ENCODE measurements around the gene MATR3. TPM values are rescaled to one million over a fixed set of nuclear protein-coding genes. Genes with fewer than 3 reads are reported as not detected.

MATR3 gene
- total and polyA plus RNA-seq, 4 donors, result 433 to 752 (median 561) TPM

DNA sequence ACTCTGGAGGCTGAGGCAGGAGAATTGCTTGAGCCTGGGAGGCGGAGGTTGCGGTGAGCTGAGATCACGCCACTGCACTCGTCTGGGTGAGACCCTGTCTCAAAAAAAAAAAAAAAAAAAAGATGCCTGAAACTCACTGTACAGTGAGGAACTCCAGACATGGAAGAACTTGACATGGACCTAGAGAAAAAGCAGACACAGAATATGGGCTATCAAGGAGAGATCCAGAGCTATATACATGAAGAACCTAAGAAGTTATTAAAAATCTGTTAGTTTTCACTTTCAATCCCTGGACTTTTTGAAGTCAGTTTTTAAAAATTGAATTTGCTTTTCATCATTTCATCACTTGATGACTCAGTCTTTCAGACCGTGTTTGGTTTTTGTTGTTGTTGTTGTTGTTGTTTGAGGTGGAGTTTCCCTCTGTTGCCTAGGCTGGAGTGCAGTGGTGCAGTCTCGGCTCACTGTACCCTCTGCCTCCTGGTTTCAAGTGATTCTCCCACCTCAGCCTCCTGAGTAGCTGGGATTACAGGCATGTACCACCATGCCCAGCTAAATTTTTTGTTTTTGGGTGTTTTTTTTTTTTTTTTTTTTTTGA lies 68.4 kb downstream of the MATR3 start:
- H3K27me3 ChIP-seq (ENCODE audit: control insufficient read depth, insufficient read depth, low read length), result no peaks in the 10 kb centered on the region
- no peaks in the 10 kb centered on the region for H3K9me3 ChIP-seq (ENCODE audit: control insufficient read depth, insufficient read depth, low read length)
- H3K27ac ChIP-seq (ENCODE audit: low read depth, low read length), result no peak overlapping the region
- no peaks in the 10 kb centered on the region for H3K4me1 ChIP-seq (ENCODE audit: control insufficient read depth, insufficient read depth, low read length)
- H3K36me3 ChIP-seq (ENCODE audit: control insufficient read depth, insufficient read depth, low read length), result peaks cover 33% of the 10 kb centered on the region
- no CpG with 5 or more reads among the region's 6 CpGs for WGBS (ENCODE audit: insufficient coverage)
- no peak overlapping the region for H3K4me3 ChIP-seq (ENCODE audit: low read depth, low read length)
- no peak for DNase-seq (ENCODE audit: low read depth in 4 of 6, low spot score in 6 of 6)

DNA sequence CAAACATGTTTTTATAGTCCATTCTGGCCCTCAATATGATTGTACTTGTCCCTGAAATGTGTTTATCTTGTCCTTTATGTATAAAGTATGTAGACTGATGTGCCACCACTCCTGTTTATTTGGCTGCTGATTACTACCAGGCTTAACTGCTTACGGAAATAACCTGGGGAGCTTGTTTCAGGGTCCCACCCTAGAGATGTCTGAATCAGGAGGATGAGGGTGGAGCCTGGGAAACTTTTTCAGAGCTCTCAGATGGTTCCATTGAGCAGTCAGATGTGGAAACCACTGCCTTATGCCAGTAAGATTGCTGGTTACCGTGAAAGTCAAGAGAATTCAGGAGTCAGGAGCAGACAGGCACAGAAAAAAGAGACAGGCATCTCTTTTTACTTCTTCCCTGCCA lies 70.4 kb downstream of the MATR3 start:
- 100% methylated on average over 1 of the region's 2 CpGs for WGBS (ENCODE audit: insufficient coverage)
- Histone ChIP-seq H3K4me1 (ENCODE audit: control insufficient read depth, insufficient read depth, low read length) (no peaks in the 10 kb centered on the region), H3K27me3 (ENCODE audit: control insufficient read depth, insufficient read depth, low read length) (no peaks in the 10 kb centered on the region), H3K36me3 (ENCODE audit: control insufficient read depth, insufficient read depth, low read length) (peaks cover 38% of the 10 kb centered on the region), H3K9me3 (ENCODE audit: control insufficient read depth, insufficient read depth, low read length) (no peaks in the 10 kb centered on the region), H3K4me3 (ENCODE audit: low read depth, low read length) (no peak overlapping the region), H3K27ac (ENCODE audit: low read depth, low read length) (no peak overlapping the region)
- no peak for DNase-seq (ENCODE audit: low read depth in 4 of 6, low spot score in 6 of 6)

GRCh38 chr5:139364466-139364865 lies 70.9 kb downstream of the MATR3 start:
- Histone ChIP-seq H3K27me3 (ENCODE audit: control insufficient read depth, insufficient read depth, low read length) (no peaks in the 10 kb centered on the region), H3K27ac (ENCODE audit: low read depth, low read length) (no peak overlapping the region), H3K9me3 (ENCODE audit: control insufficient read depth, insufficient read depth, low read length) (no peaks in the 10 kb centered on the region), H3K36me3 (ENCODE audit: control insufficient read depth, insufficient read depth, low read length) (peaks cover 35% of the 10 kb centered on the region), H3K4me3 (ENCODE audit: low read depth, low read length) (no peak overlapping the region), H3K4me1 (ENCODE audit: control insufficient read depth, insufficient read depth, low read length) (no peaks in the 10 kb centered on the region)
- no CpG with 5 or more reads among the region's 2 CpGs for WGBS (ENCODE audit: insufficient coverage)
- DNase-seq (ENCODE audit: low read depth in 4 of 6, low spot score in 6 of 6), result no peak

DNA sequence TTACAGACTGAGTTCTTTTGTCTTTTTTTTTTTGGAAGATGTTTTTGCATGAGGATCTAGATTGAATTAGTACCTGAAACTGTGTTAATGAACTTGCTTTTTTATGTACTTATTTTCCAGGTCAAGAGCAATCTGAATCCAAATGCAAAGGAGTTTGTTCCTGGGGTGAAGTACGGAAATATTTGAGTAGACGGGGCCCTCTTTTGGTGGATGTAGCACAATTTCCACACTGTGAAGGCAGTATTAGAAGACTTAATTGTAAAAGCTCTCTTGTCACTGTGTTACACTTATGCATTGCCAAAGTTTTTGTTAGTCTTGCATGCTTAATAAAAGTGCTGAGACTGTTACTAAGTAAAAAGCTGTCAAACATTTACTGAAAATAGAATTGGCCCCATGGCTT lies 75.1 kb downstream of the MATR3 start:
- H3K27ac ChIP-seq (ENCODE audit: low read depth, low read length), result no peak overlapping the region
- H3K9me3 ChIP-seq (ENCODE audit: control insufficient read depth, insufficient read depth, low read length), result no peaks in the 10 kb centered on the region
- H3K4me3 ChIP-seq (ENCODE audit: low read depth, low read length), result no peak overlapping the region
- WGBS (ENCODE audit: insufficient coverage), result 69% methylated on average over 2 of the region's 2 CpGs
- no peaks in the 10 kb centered on the region for H3K27me3 ChIP-seq (ENCODE audit: control insufficient read depth, insufficient read depth, low read length)
- peaks cover 48% of the 10 kb centered on the region for H3K36me3 ChIP-seq (ENCODE audit: control insufficient read depth, insufficient read depth, low read length)
- DNase-seq (ENCODE audit: low read depth in 4 of 6, low spot score in 6 of 6), result peak in 1 of 6 donors; percentile 43
- H3K4me1 ChIP-seq (ENCODE audit: control insufficient read depth, insufficient read depth, low read length), result peaks cover 1% of the 10 kb centered on the region

DNA sequence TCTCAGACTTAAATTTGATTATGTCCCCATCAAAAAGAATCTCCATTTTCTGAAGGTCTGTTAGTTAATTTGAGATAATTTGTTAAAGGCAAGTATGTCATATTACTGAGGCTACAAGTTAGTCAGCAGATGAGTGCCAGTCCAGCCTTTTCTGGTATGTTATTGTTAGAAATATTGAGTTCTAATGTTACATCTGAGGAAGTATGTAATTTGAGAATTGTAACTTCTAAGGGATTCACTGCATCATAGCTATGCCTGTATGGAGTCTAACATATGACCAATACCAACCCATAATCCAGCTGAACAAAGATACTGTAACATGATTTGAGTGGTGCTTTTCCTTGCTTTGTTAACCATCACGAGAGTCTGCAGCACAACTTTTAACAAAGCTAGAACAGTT lies 75.6 kb downstream of the MATR3 start:
- H3K9me3 ChIP-seq (ENCODE audit: control insufficient read depth, insufficient read depth, low read length), result no peaks in the 10 kb centered on the region
- no CpG with 5 or more reads among the region's 1 CpG for WGBS (ENCODE audit: insufficient coverage)
- peaks cover 51% of the 10 kb centered on the region for H3K36me3 ChIP-seq (ENCODE audit: control insufficient read depth, insufficient read depth, low read length)
- no peak for DNase-seq (ENCODE audit: low read depth in 4 of 6, low spot score in 6 of 6)
- H3K27me3 ChIP-seq (ENCODE audit: control insufficient read depth, insufficient read depth, low read length), result no peaks in the 10 kb centered on the region
- H3K27ac ChIP-seq (ENCODE audit: low read depth, low read length), result no peak overlapping the region
- no peak overlapping the region for H3K4me3 ChIP-seq (ENCODE audit: low read depth, low read length)
- H3K4me1 ChIP-seq (ENCODE audit: control insufficient read depth, insufficient read depth, low read length), result peaks cover 4% of the 10 kb centered on the region

DNA sequence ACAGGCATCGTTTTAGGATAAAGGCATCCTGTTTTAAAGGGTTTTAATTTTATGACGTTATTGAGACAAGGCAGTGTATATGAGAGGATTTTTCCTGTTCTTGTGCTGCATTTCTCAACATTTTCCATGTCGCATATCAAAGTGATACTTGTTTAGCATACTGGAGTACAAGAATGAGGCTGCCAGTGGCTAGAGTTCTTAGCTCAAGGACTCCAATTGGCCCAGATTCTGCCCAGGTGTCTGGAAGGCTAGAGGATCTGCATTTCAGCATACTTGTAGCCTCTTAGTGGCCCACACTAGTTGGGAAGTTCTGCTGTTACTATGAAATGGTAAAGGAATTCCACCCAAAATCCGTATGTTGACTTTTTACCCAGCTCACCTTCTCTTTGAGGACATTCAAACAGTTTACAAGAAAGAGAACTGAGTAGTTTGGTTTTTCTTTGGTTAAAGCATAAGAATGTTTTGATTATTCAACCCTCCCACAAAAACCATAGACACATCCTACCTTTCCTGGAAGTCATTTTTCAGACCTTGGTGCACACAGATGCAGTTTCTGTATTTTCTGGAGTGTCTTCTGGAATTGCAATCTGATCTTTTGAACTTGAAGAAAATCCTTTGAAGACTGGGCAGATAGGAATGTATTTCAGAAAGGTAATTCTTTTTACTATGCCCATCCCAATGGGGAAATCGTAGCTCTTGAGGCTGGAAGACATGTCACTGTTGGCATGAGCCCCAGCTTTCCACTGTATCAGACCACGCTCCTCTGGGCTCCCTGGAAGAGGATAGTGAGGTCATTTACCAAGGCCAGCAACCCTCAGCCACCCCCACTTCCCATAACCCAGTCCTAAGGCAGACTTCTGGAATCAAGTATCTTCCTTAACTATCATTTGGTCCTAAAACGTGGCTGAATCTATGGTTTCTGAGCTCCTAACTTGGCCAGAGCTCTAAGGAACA lies 78.2 kb downstream of the MATR3 start:
- H3K4me3 ChIP-seq (ENCODE audit: low read depth, low read length), result no peak overlapping the region
- WGBS (ENCODE audit: insufficient coverage), result 82% methylated on average over 4 of the region's 7 CpGs
- H3K36me3 ChIP-seq (ENCODE audit: control insufficient read depth, insufficient read depth, low read length), result peaks cover 31% of the 10 kb centered on the region
- DNase-seq (ENCODE audit: low read depth in 4 of 6, low spot score in 6 of 6), result no peak
- H3K27me3 ChIP-seq (ENCODE audit: control insufficient read depth, insufficient read depth, low read length), result no peaks in the 10 kb centered on the region
- peaks cover 4% of the 10 kb centered on the region for H3K4me1 ChIP-seq (ENCODE audit: control insufficient read depth, insufficient read depth, low read length)
- H3K9me3 ChIP-seq (ENCODE audit: control insufficient read depth, insufficient read depth, low read length), result no peaks in the 10 kb centered on the region
- H3K27ac ChIP-seq (ENCODE audit: low read depth, low read length), result no peak overlapping the region

DNA sequence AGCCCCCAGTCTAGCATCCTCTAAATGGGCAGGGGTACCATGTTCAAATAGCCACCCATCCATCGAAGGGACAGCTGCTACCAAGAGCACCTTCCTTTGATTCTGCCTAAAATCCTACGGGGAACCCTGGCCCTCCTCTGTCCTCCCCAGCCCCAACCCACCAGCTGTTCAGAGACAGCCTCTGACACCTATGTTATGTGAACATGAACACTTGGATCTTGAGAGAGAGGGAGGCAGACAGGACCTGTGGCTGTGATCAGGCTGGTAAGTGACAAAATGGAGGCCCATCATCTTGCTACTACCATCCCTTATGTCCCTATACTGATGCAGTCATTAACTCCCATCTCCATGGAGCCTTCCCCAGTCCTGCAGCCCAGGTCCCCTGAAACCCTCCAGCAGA lies 81.4 kb downstream of the MATR3 start:
- WGBS (ENCODE audit: insufficient coverage), result 100% methylated on average over 1 of the region's 2 CpGs
- Histone ChIP-seq H3K36me3 (ENCODE audit: control insufficient read depth, insufficient read depth, low read length) (peaks cover 34% of the 10 kb centered on the region), H3K4me3 (ENCODE audit: low read depth, low read length) (no peak overlapping the region), H3K27me3 (ENCODE audit: control insufficient read depth, insufficient read depth, low read length) (no peaks in the 10 kb centered on the region), H3K27ac (ENCODE audit: low read depth, low read length) (no peak overlapping the region), H3K4me1 (ENCODE audit: control insufficient read depth, insufficient read depth, low read length) (peaks cover 4% of the 10 kb centered on the region), H3K9me3 (ENCODE audit: control insufficient read depth, insufficient read depth, low read length) (no peaks in the 10 kb centered on the region)
- no peak for DNase-seq (ENCODE audit: low read depth in 4 of 6, low spot score in 6 of 6)

DNA sequence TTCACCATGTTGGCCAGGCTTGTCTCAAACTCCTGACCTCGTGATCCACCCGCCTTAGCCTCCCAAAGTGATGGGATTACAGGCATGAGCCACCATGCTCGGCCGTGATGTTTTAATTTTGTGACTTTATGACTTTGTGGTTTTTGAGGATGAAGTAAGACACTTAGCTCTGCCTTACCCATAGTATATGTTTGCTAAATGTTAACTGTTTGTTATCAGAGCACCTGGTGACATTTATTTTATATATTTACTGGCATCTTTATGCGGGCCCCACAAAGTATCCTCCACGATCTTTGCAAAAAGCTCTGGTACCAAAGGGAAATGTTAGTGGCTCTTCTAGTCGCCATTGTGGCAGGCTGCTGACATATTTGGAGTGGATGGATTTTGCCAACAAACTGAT lies 82.8 kb downstream of the MATR3 start:
- no peaks in the 10 kb centered on the region for H3K9me3 ChIP-seq (ENCODE audit: control insufficient read depth, insufficient read depth, low read length)

GRCh38 chr5:139377226-139377625 lies 83.7 kb downstream of the MATR3 start:
- Histone ChIP-seq H3K9me3 (ENCODE audit: control insufficient read depth, insufficient read depth, low read length) (no peaks in the 10 kb centered on the region), H3K36me3 (ENCODE audit: control insufficient read depth, insufficient read depth, low read length) (peaks cover 30% of the 10 kb centered on the region), H3K4me3 (ENCODE audit: low read depth, low read length) (no peak overlapping the region), H3K4me1 (ENCODE audit: control insufficient read depth, insufficient read depth, low read length) (peaks cover 4% of the 10 kb centered on the region), H3K27ac (ENCODE audit: low read depth, low read length) (no peak overlapping the region), H3K27me3 (ENCODE audit: control insufficient read depth, insufficient read depth, low read length) (no peaks in the 10 kb centered on the region)
- WGBS (ENCODE audit: insufficient coverage), result 96% methylated on average over 3 of the region's 3 CpGs
- DNase-seq (ENCODE audit: low read depth in 4 of 6, low spot score in 6 of 6), result no peak

More for the DNA sequence above, 82.8 kb downstream of the MATR3 start:
- Histone ChIP-seq H3K4me1 (ENCODE audit: control insufficient read depth, insufficient read depth, low read length) (peaks cover 4% of the 10 kb centered on the region), H3K36me3 (ENCODE audit: control insufficient read depth, insufficient read depth, low read length) (peaks cover 30% of the 10 kb centered on the region), H3K27me3 (ENCODE audit: control insufficient read depth, insufficient read depth, low read length) (no peaks in the 10 kb centered on the region), H3K4me3 (ENCODE audit: low read depth, low read length) (no peak overlapping the region), H3K27ac (ENCODE audit: low read depth, low read length) (no peak overlapping the region)
- WGBS (ENCODE audit: insufficient coverage), result 80% methylated on average over 2 of the region's 7 CpGs
- DNase-seq (ENCODE audit: low read depth in 4 of 6, low spot score in 6 of 6), result no peak
